Smooth muscle cell (in vitro differentiated cells): Measurements from ENCODE around the gene FIS1. TPM values are rescaled to one million over a fixed set of nuclear protein-coding genes. Genes with fewer than 3 reads are reported as not detected.

Experiments
- DNase-seq: peaks from one replicate; lab custom pipeline; 2025; ENCODE audit not compliant: unreplicated experiment; lab: John Stamatoyannopoulos, UW
- H2AFZ ChIP-seq: fragments of 200-600 bp; sonication (generic); 2 replicates; pipeline ENCODE4 v1.6.0; 2016; ENCODE audit warnings: antibody characterized with exemption, low read depth, mild to moderate bottlenecking
- H3F3A ChIP-seq: fragments of 200-600 bp; sonication (generic); 2 replicates; pipeline ENCODE4 v1.6.0; 2017; ENCODE audit warnings: antibody characterized with exemption, low read depth
- H3K27ac ChIP-seq: fragments of 200-600 bp; sonication (generic); 2 replicates; pipeline ENCODE4 v1.5.1; 2016; ENCODE audit warnings: low read depth, mild to moderate bottlenecking
- H3K27me3 ChIP-seq: fragments of 200-600 bp; sonication (generic); 2 replicates; pipeline ENCODE4 v1.6.1; 2016; ENCODE audit warnings: low read depth, mild to moderate bottlenecking
- H3K36me3 ChIP-seq: fragments of 200-600 bp; sonication (generic); 2 replicates; pipeline ENCODE4 v1.5.1; 2016; ENCODE audit warnings: low read depth
- H3K4me1 ChIP-seq: fragments of 200-600 bp; sonication (generic); 2 replicates; pipeline ENCODE4 v1.5.1; 2016; ENCODE audit warnings: low read depth
- H3K4me2 ChIP-seq: fragments of 200-600 bp; sonication (generic); 2 replicates; pipeline ENCODE4 v1.6.0; 2016; ENCODE audit warnings: mild to moderate bottlenecking
- H3K4me3 ChIP-seq: fragments of 200-600 bp; sonication (generic); 2 replicates; pipeline ENCODE4 v1.5.1; 2016; ENCODE audit warnings: mild to moderate bottlenecking
- H3K79me2 ChIP-seq: fragments of 200-600 bp; sonication (generic); 2 replicates; pipeline ENCODE4 v1.6.0; 2016; ENCODE audit warnings: low read depth, mild to moderate bottlenecking
- H3K9ac ChIP-seq: fragments of 200-600 bp; sonication (generic); 2 replicates; pipeline ENCODE4 v1.6.0; 2016; ENCODE audit warnings: low read depth
- H3K9me3 ChIP-seq: fragments of 200-600 bp; sonication (generic); replicated peaks from 2 replicates; pipeline ENCODE4 v1.5.1; 2016; ENCODE audit warnings: low read depth
- H4K20me1 ChIP-seq: fragments of 200-600 bp; sonication (generic); 2 replicates; pipeline ENCODE4 v1.6.0; 2016; ENCODE audit warnings: low read depth
- WGBS: methylation state at CpG from one replicate; pipeline ENCODE4 v1.1.7; 2016; ENCODE audit warnings: low lambda C conversion rate; 5-methylcytosine and 5-hydroxymethylcytosine counted together
- polyA plus RNA-seq: library from polyadenylated mRNA; unstranded; fragments of >200 nt; fragmentation: Nextera tagmentation; extraction: Ambion mirVana; gene quantifications from 2 replicates; pipeline ENCODE4 v1.2.1, GENCODE V29; 2016
- total RNA-seq: library from RNA; depleted of rRNA; stranded (reverse); fragments of >200 nt; gene quantifications from 2 replicates; pipeline ENCODE4 v1.2.3, GENCODE V29; 2014
- TF ChIP-seq, protein P1 (sequence below): fragments of 200-600 bp; sonication (generic); IDR thresholded peaks from 2 replicates; pipeline ENCODE4 v1.5.1; 2017; ENCODE audit warnings: borderline replicate concordance, mild to moderate bottlenecking, antibody characterized with exemption; ENCODE audit not compliant: insufficient read depth, poor library complexity, severe bottlenecking

FIS1 gene
- total and polyA plus RNA-seq, 2 experiments from 2014 or later: 97.7 to 174 TPM

DNA sequence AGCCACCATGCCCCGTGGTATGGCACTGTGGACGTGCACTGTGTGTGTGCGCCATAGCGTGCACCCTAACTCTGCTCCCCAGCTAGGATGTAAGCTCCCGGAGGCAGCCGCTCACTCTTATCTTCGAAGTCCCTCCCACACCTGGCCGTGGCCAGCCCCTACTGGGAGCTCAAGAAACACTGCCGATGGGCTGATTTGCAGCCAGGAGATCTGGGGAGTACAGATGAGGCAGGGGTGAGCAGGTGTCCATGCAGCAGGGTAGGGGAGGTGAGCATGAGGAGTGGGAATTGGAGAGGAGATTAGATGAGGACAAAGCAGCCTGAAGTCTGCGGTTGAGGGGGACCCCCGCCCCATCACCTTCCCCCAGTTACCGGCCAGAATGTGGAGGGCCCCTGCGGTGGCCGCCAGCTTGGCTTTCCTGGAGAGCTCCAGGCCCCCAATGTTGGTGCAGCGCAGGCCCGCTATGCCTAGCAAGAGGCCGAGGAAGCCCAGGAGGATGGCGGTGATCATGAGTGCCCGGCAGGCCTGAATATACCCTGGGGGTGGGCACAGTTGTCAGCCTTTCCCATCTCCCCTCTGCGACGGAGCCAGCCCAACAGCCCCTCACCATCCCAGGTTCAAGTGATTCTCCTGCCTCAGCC is 10.9 kb downstream of the FIS1 start:
- H2AFZ ChIP-seq: no peak overlapping the region
- no peaks in the 10 kb centered on the region for H3K9me3 ChIP-seq
- no peak overlapping the region for H3K4me2 ChIP-seq
- no peaks in the 10 kb centered on the region for H3K36me3 ChIP-seq
- H3K4me1 ChIP-seq: no peaks in the 10 kb centered on the region
- no peak overlapping the region for H3K27ac ChIP-seq
- H3K27me3 ChIP-seq: no peaks in the 10 kb centered on the region
- peaks cover 6% of the 10 kb centered on the region for H4K20me1 ChIP-seq
- no peaks in the 10 kb centered on the region for H3K79me2 ChIP-seq
- no peak for DNase-seq
- TF ChIP-seq, protein P1, sequence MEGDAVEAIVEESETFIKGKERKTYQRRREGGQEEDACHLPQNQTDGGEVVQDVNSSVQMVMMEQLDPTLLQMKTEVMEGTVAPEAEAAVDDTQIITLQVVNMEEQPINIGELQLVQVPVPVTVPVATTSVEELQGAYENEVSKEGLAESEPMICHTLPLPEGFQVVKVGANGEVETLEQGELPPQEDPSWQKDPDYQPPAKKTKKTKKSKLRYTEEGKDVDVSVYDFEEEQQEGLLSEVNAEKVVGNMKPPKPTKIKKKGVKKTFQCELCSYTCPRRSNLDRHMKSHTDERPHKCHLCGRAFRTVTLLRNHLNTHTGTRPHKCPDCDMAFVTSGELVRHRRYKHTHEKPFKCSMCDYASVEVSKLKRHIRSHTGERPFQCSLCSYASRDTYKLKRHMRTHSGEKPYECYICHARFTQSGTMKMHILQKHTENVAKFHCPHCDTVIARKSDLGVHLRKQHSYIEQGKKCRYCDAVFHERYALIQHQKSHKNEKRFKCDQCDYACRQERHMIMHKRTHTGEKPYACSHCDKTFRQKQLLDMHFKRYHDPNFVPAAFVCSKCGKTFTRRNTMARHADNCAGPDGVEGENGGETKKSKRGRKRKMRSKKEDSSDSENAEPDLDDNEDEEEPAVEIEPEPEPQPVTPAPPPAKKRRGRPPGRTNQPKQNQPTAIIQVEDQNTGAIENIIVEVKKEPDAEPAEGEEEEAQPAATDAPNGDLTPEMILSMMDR: no peak
- 87% methylated on average over 18 of the region's 21 CpGs for WGBS
- H3K9ac ChIP-seq: no peak overlapping the region
- H3F3A ChIP-seq: peaks cover 7% of the 10 kb centered on the region
- no peak overlapping the region for H3K4me3 ChIP-seq

DNA sequence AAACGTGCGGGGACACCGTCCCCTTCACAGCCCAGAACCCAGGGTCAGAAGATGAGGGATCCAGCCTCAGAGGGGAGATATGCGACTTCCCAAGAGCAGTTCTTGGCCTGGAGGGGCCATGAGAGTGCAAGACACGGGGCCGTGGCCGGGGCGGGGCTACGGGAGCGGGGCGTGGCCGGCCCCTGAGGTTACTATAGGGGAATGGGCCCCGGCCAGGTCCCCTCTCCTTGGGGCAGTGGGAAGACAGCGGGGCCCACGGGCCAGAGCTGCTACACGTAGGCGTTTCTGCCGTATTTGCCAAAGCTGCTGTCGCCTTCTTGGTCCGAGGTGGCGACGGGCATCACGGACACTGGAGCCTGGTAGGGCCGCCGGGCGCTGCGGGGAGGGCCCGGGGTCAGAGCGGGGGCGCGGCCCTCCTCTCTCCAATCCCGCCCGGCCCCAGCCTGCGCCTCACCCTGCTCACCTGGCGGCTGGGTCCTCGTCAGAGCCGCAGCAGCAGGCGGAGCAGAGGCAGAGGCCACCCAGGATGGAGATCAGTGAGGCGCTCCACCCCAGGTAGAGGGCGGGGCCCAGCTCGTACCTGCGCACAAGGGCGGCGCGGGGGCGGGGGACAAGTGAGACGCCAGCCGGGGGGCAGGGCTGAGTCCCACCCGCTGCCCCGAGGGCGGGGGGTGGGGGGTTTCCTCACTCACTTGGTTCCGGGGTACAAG is 12.6 kb downstream of the FIS1 start:
- peaks cover 7% of the 10 kb centered on the region for H3F3A ChIP-seq
- H3K79me2 ChIP-seq: no peaks in the 10 kb centered on the region
- H3K27me3 ChIP-seq: no peaks in the 10 kb centered on the region
- TF ChIP-seq, protein P1: no peak
- H2AFZ ChIP-seq: no peak overlapping the region
- H3K9me3 ChIP-seq: no peaks in the 10 kb centered on the region
- DNase-seq: peak; percentile 6
- H3K9ac ChIP-seq: peak overlapping the region; percentile 35
- H3K36me3 ChIP-seq: no peaks in the 10 kb centered on the region
- peak overlapping the region; percentile 95 for H3K4me2 ChIP-seq
- peak overlapping the region; percentile 64 for H3K27ac ChIP-seq
- WGBS: 4% methylated on average over 41 of the region's 52 CpGs
- peak overlapping the region; percentile 55 for H3K4me3 ChIP-seq
- peaks cover 6% of the 10 kb centered on the region for H4K20me1 ChIP-seq
- no peaks in the 10 kb centered on the region for H3K4me1 ChIP-seq

- TF ChIP-seq, protein P1: no peak
- Histone ChIP-seq H3K27ac (peak overlapping the region; percentile 64), H4K20me1 (peaks cover 6% of the 10 kb centered on the region), H3K4me3 (peak overlapping the region; percentile 55), H3K36me3 (no peaks in the 10 kb centered on the region), H3F3A (peaks cover 7% of the 10 kb centered on the region), H3K27me3 (no peaks in the 10 kb centered on the region), H3K4me1 (no peaks in the 10 kb centered on the region), H3K9ac (no peak overlapping the region), H3K4me2 (peak overlapping the region; percentile 95), H2AFZ (no peak overlapping the region), H3K9me3 (no peaks in the 10 kb centered on the region), H3K79me2 (no peaks in the 10 kb centered on the region)
- WGBS: 60% methylated on average over 7 of the region's 7 CpGs
- no peak for DNase-seq
Measured at GRCh38 chr7:101231644-101232043, 13.2 kb downstream of the FIS1 start.
